ENCODE data around the gene UBE3C. TPM values are rescaled to one million over a fixed set of nuclear protein-coding genes. Genes with fewer than 3 reads are reported as not detected.

UBE3C gene
- total RNA-seq, 4 donors from 2014 or later: 70.9 to 107 (median 100) TPM

GRCh38 chr7:157239571-157240270 is 101.0 kb downstream of the UBE3C start:
- H3K36me3 ChIP-seq: peaks cover 0 to 58% of the 10 kb centered on the region in 2 donors

GRCh38 chr7:157241631-157242030 is 102.9 kb downstream of the UBE3C start:
- Histone ChIP-seq H3K4me1 (no peaks in the 10 kb centered on the region), H3K27ac (no peak overlapping the region), H3K36me3 (peaks cover 0 to 56% of the 10 kb centered on the region in 2 donors), H3K4me3 (no peak overlapping the region), H3K9me3 (no peaks in the 10 kb centered on the region), H3K27me3 (no peaks in the 10 kb centered on the region)
- 92 to 98% methylated on average over 5 of the region's 5 CpGs for WGBS, 2 donors (ENCODE audit: low coverage in 1 of 2)
- no peak for TF ChIP-seq CTCF (IDR thresholded peaks at IDR 0.05)
- ATAC-seq: no peak

More at GRCh38 chr7:157239571-157240270, 101.0 kb downstream of the UBE3C start:
- no peak for ATAC-seq
- Histone ChIP-seq H3K4me1 (no peaks in the 10 kb centered on the region), H3K4me3 (no peak overlapping the region), H3K27ac (no peak overlapping the region), H3K9me3 (no peaks in the 10 kb centered on the region), H3K27me3 (no peaks in the 10 kb centered on the region)
- 93 to 100% methylated on average over 4 to 5 of the region's 10 CpGs for WGBS, 2 donors (ENCODE audit: low coverage in 1 of 2)
- TF ChIP-seq EP300 (IDR thresholded peaks at IDR 0.05) (no peak), POLR2AphosphoS5 (IDR thresholded peaks at IDR 0.05) (no peak), CTCF (IDR thresholded peaks at IDR 0.05) (no peak), POLR2A (IDR thresholded peaks at IDR 0.05) (no peak)

GRCh38 chr7:157244516-157245294 is 106.0 kb downstream of the UBE3C start:
- Histone ChIP-seq H3K27me3 (no peaks in the 10 kb centered on the region), H3K27ac (no peak overlapping the region), H3K36me3 (peaks cover 0 to 52% of the 10 kb centered on the region in 2 donors), H3K4me3 (no peak overlapping the region), H3K9me3 (no peaks in the 10 kb centered on the region), H3K4me1 (no peaks in the 10 kb centered on the region)
- no peak for ATAC-seq
- no peak for TF ChIP-seq EP300 (IDR thresholded peaks at IDR 0.05)
- TF ChIP-seq POLR2A (IDR thresholded peaks at IDR 0.05): no peak
- no peak for TF ChIP-seq CTCF (IDR thresholded peaks at IDR 0.05)
- no peak for TF ChIP-seq POLR2AphosphoS5 (IDR thresholded peaks at IDR 0.05)
- WGBS, 2 donors (ENCODE audit: low coverage in 1 of 2): 82 to 87% methylated on average over 6 of the region's 6 CpGs

GRCh38 chr7:157246052-157246451 is 107.3 kb downstream of the UBE3C start:
- no peak overlapping the region for H3K4me3 ChIP-seq
- TF ChIP-seq EP300 (IDR thresholded peaks at IDR 0.05): no peak
- TF ChIP-seq CTCF (IDR thresholded peaks at IDR 0.05): no peak
- no peak for TF ChIP-seq POLR2A (IDR thresholded peaks at IDR 0.05)
- TF ChIP-seq POLR2AphosphoS5 (IDR thresholded peaks at IDR 0.05): no peak

More at GRCh38 chr7:157246052-157246451, 107.3 kb downstream of the UBE3C start:
- no peak overlapping the region for H3K27ac ChIP-seq
- ATAC-seq: no peak
- H3K27me3 ChIP-seq: no peaks in the 10 kb centered on the region
- WGBS, 2 donors (ENCODE audit: low coverage in 1 of 2): 91 to 100% methylated on average over 3 to 8 of the region's 8 CpGs
- no peaks in the 10 kb centered on the region for H3K9me3 ChIP-seq
- peaks cover 0 to 48% of the 10 kb centered on the region in 2 donors for H3K36me3 ChIP-seq
- no peaks in the 10 kb centered on the region for H3K4me1 ChIP-seq

Measured in gastroesophageal sphincter (tissue), 4 donors.